CD4-positive, alpha-beta T cell (primary cell): Measurements from ENCODE around the gene NAA11. TPM values are rescaled to one million over a fixed set of nuclear protein-coding genes. Genes with fewer than 3 reads are reported as not detected.

Source experiments
- ATAC-seq: fragments of 200-7000 bp; cut with Tn5 transposase; one replicate; pipeline ENCODE4 v1.10.0; 2022; ENCODE audit warnings: mild to moderate bottlenecking; ENCODE audit not compliant: poor library complexity
- CTCF ChIA-PET: fragments of 350-600 bp; sonication (Branson Sonifier 250); formaldehyde crosslinking; loops from one replicate; lab custom pipeline; 2021; ENCODE audit warnings: antibody characterized with exemption, inconsistent platforms; lab: Charles Lee
- POLR2A ChIA-PET: fragments of 350-600 bp; sonication (Branson Sonifier 250); formaldehyde crosslinking; loops from one replicate; lab custom pipeline; 2021; ENCODE audit warnings: antibody characterized with exemption, inconsistent platforms; lab: Charles Lee
- DNase-seq, 14 experiments: peaks; one replicate each; pipeline ENCODE4 v3.0.0-alpha.2; 2013 to 2020; ENCODE audit warnings: mixed read lengths in 2 of 14
- H3K27ac ChIP-seq, 2 donors: one replicate each; pipeline versions ENCODE4 v1.5.1 to v1.7.0; 2013; ENCODE audit warnings: low read length in 2 of 2, low read depth in 1 of 2, mild to moderate bottlenecking in 1 of 2
- H3K27me3 ChIP-seq, 2 experiments: 1 replicate in 1 of 2; 2 replicates in 1 of 2; pipeline versions ENCODE4 v1.6.1 to v1.7.0; 2013; ENCODE audit warnings: low read length in 2 of 2, control low read depth in 1 of 2, mild to moderate bottlenecking in 1 of 2, moderate library complexity in 1 of 2; ENCODE audit not compliant: insufficient read depth in 2 of 2, control insufficient read depth in 1 of 2
- H3K36me3 ChIP-seq: one replicate; pipeline ENCODE4 v1.6.1; 2013; ENCODE audit warnings: low read length, control low read depth; ENCODE audit not compliant: insufficient read depth
- H3K4me1 ChIP-seq: one replicate; pipeline ENCODE4 v1.6.1; 2013; ENCODE audit warnings: low read length, control low read depth; ENCODE audit not compliant: insufficient read depth
- H3K4me3 ChIP-seq: one replicate; pipeline ENCODE4 v1.5.1; 2013; ENCODE audit warnings: mild to moderate bottlenecking, low read length, moderate library complexity
- H3K9me3 ChIP-seq, 2 experiments: 1 replicate in 1 of 2; 2 replicates in 1 of 2; pipeline versions ENCODE4 v1.6.1 to v1.7.0; 2013; ENCODE audit warnings: low read length in 2 of 2, mild to moderate bottlenecking in 2 of 2, control low read depth in 1 of 2, moderate library complexity in 1 of 2; ENCODE audit not compliant: control insufficient read depth in 1 of 2, insufficient read depth in 1 of 2
- H3K27ac Mint-ChIP-seq: one replicate; pipeline ENCODE4 v1.8.0; 2020; ENCODE audit warnings: mixed read lengths
- H3K27me3 Mint-ChIP-seq: one replicate; pipeline ENCODE4 v1.8.0; 2021; ENCODE audit warnings: mixed read lengths
- H3K36me3 Mint-ChIP-seq: one replicate; pipeline ENCODE4 v1.8.0; 2021; ENCODE audit warnings: low read depth, mixed read lengths
- H3K4me1 Mint-ChIP-seq: one replicate; pipeline ENCODE4 v1.8.0; 2021; ENCODE audit warnings: low read depth, mixed read lengths
- H3K4me3 Mint-ChIP-seq: one replicate; pipeline ENCODE4 v1.8.0; 2020; ENCODE audit warnings: mild to moderate bottlenecking, mixed read lengths
- H3K9me3 Mint-ChIP-seq: one replicate; pipeline ENCODE4 v1.8.0; 2020; ENCODE audit warnings: mixed read lengths
- intact Hi-C, 2 experiments: fragments of 100-400 bp; cut with DNase I in 1 of 2; cut with micrococcal nuclease in 1 of 2; formaldehyde crosslinking; loops; one replicate each; pipeline versions ENCODE4 v1.15.1 to v1.9.0; 2023 to 2025; cut with DNase I, micrococcal nuclease
- total RNA-seq, 174 experiments: library from RNA in 2 of 174; stranded (reverse) in 2 of 174; gene quantifications; one replicate each; pipeline ENCODE4 v1.2.3 and lab custom pipeline; 2021 to 2026
- TF ChIP-seq, protein P1 (sequence below): fragments of 200-600 bp; IDR thresholded peaks from one replicate; pipeline ENCODE4 v1.8.0; 2022; ENCODE audit warnings: antibody characterized with exemption, mild to moderate bottlenecking

Gene NAA11
- total RNA-seq, 2 experiments from 2014 or later: not detected

DNA sequence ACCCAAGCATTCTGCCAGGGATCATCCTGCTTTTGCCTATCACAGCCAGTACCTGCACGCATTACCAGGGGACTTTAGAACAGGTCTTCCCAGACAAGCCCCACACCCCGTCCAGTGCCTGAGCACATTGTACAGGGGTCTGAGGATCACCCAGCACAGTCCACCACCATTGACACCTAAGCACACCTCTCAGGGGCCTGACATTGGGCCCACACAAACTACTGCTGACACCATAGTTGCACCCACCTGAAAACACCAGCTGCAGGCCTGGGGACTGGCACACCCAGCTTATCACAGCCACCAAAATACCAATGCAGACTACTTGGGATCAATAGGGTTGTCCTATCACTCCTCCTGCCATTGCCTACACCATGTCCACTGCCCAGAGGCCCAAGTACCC, 14.7 kb upstream of the NAA11 start:
- Mint-ChIP-seq H3K27me3 (no peaks in the 10 kb centered on the region), H3K27ac (no peak overlapping the region), H3K9me3 (peaks cover 25% of the 10 kb centered on the region), H3K4me3 (no peak overlapping the region), H3K4me1 (no peaks in the 10 kb centered on the region), H3K36me3 (no peaks in the 10 kb centered on the region)
- CTCF ChIA-PET: no interaction called here
- POLR2A ChIA-PET: no interaction called here
- no peaks in the 10 kb centered on the region for H3K27me3 ChIP-seq
- ATAC-seq (no peak), DNase-seq (no peak)
- TF ChIP-seq, protein P1, sequence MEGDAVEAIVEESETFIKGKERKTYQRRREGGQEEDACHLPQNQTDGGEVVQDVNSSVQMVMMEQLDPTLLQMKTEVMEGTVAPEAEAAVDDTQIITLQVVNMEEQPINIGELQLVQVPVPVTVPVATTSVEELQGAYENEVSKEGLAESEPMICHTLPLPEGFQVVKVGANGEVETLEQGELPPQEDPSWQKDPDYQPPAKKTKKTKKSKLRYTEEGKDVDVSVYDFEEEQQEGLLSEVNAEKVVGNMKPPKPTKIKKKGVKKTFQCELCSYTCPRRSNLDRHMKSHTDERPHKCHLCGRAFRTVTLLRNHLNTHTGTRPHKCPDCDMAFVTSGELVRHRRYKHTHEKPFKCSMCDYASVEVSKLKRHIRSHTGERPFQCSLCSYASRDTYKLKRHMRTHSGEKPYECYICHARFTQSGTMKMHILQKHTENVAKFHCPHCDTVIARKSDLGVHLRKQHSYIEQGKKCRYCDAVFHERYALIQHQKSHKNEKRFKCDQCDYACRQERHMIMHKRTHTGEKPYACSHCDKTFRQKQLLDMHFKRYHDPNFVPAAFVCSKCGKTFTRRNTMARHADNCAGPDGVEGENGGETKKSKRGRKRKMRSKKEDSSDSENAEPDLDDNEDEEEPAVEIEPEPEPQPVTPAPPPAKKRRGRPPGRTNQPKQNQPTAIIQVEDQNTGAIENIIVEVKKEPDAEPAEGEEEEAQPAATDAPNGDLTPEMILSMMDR: no peak
- peaks cover 0 to 16% of the 10 kb centered on the region in 2 experiments for H3K9me3 ChIP-seq
- H3K36me3 ChIP-seq: no peaks in the 10 kb centered on the region
- H3K27ac ChIP-seq: no peak overlapping the region
- intact Hi-C loops: no loop called here
- H3K4me3 ChIP-seq: no peak overlapping the region
- no peaks in the 10 kb centered on the region for H3K4me1 ChIP-seq

DNA sequence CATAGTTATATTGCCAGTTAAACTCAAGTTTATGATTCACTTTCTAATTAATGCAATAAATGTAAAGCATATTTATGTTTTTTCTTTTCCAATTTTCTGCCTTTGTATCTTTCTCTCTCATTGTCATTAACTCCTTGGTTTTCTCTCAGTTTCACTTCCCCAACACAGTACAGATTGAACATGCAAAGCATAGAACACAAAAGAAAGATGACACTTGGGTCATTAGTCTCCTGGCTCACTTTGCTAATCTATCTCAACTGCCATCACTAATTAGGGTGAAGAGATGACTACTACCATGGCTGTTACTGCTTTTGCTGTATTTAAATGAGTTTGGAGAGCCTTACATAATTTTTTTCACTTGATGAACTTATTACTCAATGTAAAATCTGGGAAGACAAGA, 12.3 kb upstream of the NAA11 start:
- intact Hi-C loops: no loop called here
- POLR2A ChIA-PET: no interaction called here

DNA sequence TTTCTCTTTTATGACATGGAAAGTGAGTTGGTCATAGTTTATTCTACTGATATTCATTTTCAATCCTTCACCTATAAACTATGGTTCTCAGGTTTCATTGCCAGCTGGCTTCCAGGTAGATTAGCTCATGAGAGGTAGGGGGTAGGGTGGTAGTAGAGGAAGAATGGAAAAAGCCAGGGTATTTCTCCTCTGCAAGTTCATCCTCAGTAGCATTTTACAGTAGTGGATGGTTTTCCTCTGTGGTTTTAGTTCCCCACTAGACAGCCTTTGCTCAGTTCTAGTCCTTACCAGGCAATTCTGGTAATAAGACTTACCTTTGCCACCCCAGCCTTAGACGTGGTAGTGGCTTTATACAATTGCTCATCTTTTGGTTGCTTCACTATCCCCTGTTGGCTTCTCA, 8.9 kb upstream of the NAA11 start:
- POLR2A ChIA-PET: no interaction called here
- no peaks in the 10 kb centered on the region for H3K27me3 Mint-ChIP-seq
- H3K9me3 Mint-ChIP-seq: no peaks in the 10 kb centered on the region

More for the DNA sequence above, 12.3 kb upstream of the NAA11 start:
- H3K27ac ChIP-seq: no peak overlapping the region
- Mint-ChIP-seq H3K27ac (no peak overlapping the region), H3K36me3 (no peaks in the 10 kb centered on the region), H3K4me3 (no peak overlapping the region), H3K27me3 (no peaks in the 10 kb centered on the region), H3K9me3 (peaks cover 13% of the 10 kb centered on the region), H3K4me1 (no peaks in the 10 kb centered on the region)
- no peaks in the 10 kb centered on the region for H3K4me1 ChIP-seq
- no peak overlapping the region for H3K4me3 ChIP-seq
- TF ChIP-seq, protein P1: no peak
- DNase-seq (no peak), ATAC-seq (no peak)
- H3K36me3 ChIP-seq: no peaks in the 10 kb centered on the region
- peaks cover 0 to 16% of the 10 kb centered on the region in 2 experiments for H3K9me3 ChIP-seq
- no peaks in the 10 kb centered on the region for H3K27me3 ChIP-seq
- CTCF ChIA-PET: no interaction called here

More for the DNA sequence above, 8.9 kb upstream of the NAA11 start:
- Mint-ChIP-seq H3K27ac (no peak overlapping the region), H3K4me3 (no peak overlapping the region), H3K4me1 (no peaks in the 10 kb centered on the region), H3K36me3 (no peaks in the 10 kb centered on the region)
- CTCF ChIA-PET: no interaction called here
- TF ChIP-seq, protein P1: no peak
- H3K27me3 ChIP-seq: no peaks in the 10 kb centered on the region
- no peak for ATAC-seq
- DNase-seq: no peak
- no peak overlapping the region for H3K4me3 ChIP-seq
- H3K9me3 ChIP-seq: no peaks in the 10 kb centered on the region
- no peaks in the 10 kb centered on the region for H3K36me3 ChIP-seq
- H3K4me1 ChIP-seq: no peaks in the 10 kb centered on the region
- H3K27ac ChIP-seq: no peak overlapping the region
- intact Hi-C loops: no loop called here
